Glomerular endothelial cell (primary cell): ENCODE results near the gene IL24. TPM values are rescaled to one million over a fixed set of nuclear protein-coding genes. Genes with fewer than 3 reads are reported as not detected.

ENCODE experiments used
- DNase-seq: peaks from one replicate; pipeline ENCODE4 v3.0.0-alpha.2; 2011; ENCODE audit warnings: low read depth, low spot score; ENCODE audit errors: extremely low read depth
- total RNA-seq: library from RNA; depleted of rRNA; stranded (reverse); fragments of >200 nt; gene quantifications from 2 replicates; pipeline ENCODE4 v1.2.3, GENCODE V29; 2015

The IL24 gene
- total RNA-seq, 1 donor from 2014 or later, result not detected

DNA sequence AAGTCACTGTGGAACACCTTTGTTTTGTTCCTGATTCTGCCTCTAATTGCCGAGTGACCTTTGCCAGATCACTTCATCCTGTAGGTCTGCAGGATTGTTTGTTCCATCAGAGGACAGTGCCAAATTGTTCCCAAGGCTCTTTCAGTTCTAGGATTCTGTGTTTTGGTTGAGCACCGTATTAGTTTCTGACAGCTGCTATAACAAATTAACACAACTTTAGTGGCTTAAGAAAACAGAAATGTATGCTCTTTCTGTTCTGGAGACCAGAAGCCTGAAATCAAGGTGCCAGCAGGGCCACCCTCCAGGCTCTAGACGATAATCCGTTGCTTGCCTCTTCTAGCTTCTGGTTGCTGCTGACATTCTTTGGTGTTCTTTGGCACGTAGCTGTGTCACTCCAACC is 52.4 kb downstream of the IL24 start:
- DNase-seq, result no peak

DNA sequence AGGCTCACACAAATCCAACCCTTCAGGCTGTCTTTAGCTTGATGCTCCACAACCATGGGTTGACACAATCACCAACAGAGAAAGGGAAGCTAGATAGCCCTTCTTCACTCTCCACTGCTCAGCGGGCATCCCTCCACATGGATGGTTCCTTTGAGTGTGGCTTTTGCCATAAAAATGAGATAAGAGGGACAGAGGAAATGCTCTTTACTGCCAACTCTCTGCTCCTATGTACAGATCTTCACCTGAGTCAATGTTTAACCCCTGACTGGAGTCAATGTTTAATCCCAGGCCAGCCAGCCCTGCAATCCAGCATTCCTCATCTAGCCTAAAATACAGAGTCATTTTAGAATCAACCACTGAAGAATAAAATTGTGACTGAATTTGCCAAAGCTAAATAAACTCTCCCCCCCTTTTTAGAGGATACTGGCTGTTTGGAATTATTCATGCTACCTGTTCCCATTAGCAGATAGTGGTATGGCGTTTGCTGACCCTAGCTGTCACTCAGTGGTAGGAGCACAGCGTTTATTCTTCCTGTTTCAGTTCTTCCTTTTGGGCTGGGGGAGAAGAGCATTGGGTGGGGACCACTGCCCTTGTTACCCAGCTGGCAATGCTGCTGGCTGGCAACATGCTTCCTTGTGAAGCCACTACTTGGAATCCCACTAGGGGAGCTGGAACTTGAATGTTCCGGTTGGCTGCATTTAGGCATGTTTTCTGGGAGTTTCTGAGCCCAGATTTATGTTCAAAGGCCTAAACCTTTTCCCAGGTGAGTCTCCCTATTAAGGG is 54.3 kb downstream of the IL24 start:
- no peak for DNase-seq

GRCh38 chr1:206952171-206952570 is 54.9 kb downstream of the IL24 start:
- no peak for DNase-seq

- no peak for DNase-seq
These were observed 55.9 kb downstream of the IL24 start for GRCh38 chr1:206953126-206953525.

GRCh38 chr1:206953626-206954025 is 56.4 kb downstream of the IL24 start:
- no peak for DNase-seq

Other genes starting within 250 kb of the IL24 start
- 60.4 and 64.2 TPM in 2 replicates for gene MAPKAPK2, start 212.5 kb upstream of the IL24 start, total RNA-seq
- not detected in 2 replicates for gene IL19, start 126.7 kb upstream of the IL24 start, total RNA-seq
- not detected in 2 replicates for gene IL10, start 124.9 kb upstream of the IL24 start, total RNA-seq
- gene IL20, start 31.8 kb upstream of the IL24 start, total RNA-seq, result not detected in 2 replicates
- gene FCMR, start 24.5 kb downstream of the IL24 start, total RNA-seq, result 1.1 TPM in 1 of 2 replicates, not detected in the other
- not detected in 2 replicates for gene PIGR, start 49.0 kb downstream of the IL24 start, total RNA-seq
- gene FCAMR, start 73.0 kb downstream of the IL24 start, total RNA-seq, result not detected in 2 replicates
- gene C1orf116, start 135.3 kb downstream of the IL24 start, total RNA-seq, result 0.53 TPM in 1 of 2 replicates, not detected in the other
- 4.9 and 5.1 TPM in 2 replicates for gene YOD1, start 153.8 kb downstream of the IL24 start, total RNA-seq
- 1.2 and 2.8 TPM in 2 replicates for gene PFKFB2, start 155.8 kb downstream of the IL24 start, total RNA-seq
- gene C4BPB, start 191.4 kb downstream of the IL24 start, total RNA-seq, result not detected in 2 replicates
- gene C4BPA, start 206.8 kb downstream of the IL24 start, total RNA-seq, result not detected in 2 replicates